ENCODE results near the gene AKAP8L. TPM values are rescaled to one million over a fixed set of nuclear protein-coding genes. Genes with fewer than 3 reads are reported as not detected.

Gene AKAP8L
- total and polyA plus RNA-seq, 10 of the 15 experiments (the other 5 are each of a cell fraction or from before 2014, with no cell fraction given), result 0.66 to 64.3 (median 40.0) TPM

DNA sequence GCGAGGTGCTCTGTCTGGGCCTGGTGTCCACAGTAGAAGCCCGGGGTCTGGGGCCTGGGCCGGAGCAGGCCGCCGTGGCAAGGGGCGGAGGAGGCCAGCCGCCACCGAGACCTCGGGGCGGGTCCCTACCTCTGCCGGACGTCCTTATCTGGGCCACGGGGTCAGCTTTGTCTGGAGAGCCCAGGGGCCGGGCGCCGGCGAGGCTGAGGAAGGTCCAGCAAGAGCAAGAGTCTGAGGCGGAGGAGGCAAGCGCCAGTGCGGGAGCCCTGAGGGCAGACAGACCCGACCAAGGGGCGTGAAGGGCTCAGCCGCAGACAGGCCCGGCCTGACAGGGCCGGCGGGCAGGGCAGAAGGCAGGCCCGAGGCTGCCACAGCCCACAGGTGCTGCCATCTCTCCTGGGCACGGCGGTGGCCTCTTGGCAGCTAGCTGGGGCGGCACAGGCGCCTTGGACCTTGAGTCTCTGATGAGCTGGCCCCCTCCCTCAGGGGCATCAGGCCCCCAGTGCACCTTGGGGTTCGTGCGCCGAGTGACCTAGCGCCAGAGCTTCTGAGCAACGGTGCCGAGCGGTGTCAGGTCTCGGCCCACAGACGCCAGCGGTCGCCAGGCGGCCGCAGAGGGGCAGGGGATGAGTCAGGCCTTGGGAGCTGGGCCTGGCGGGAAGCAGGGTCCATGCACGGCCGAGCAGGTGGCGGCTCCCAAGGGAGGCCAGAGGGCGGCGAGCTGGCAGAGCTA lies 20.1 kb downstream of the AKAP8L start:
- peaks cover 24 to 65% of the 10 kb centered on the region in 2 experiments for H3K36me3 ChIP-seq (ENCODE audit: control insufficient read depth in 2 of 2, insufficient read depth in 2 of 2, low read length in 1 of 2)

DNA sequence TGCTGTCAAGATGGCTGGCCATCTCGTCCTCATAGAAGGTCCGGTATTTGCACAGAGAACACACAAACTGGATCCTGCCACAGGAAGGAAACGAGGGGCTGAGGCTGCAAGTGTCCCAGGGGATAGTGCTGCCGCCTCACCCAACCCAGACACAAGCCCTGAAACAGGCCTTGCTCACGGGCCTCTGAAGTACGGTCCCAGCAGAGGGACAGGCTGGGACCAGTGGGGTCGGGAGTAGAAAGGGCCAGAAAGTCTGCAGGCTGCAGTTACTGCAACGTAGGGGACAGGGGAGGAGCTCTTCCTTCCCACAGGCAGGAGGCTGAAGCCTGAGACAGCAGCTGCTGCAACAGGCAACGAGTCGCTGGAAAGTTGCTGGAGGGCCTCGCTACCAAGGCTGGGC lies 21.0 kb downstream of the AKAP8L start:
- H3K27ac ChIP-seq (ENCODE audit: control insufficient read depth, insufficient read depth), result no peak overlapping the region
- H3K27me3 ChIP-seq (replicated peaks in 1 of 2; ENCODE audit: control insufficient read depth in 2 of 2, insufficient read depth in 2 of 2, low read length in 1 of 2), result no peaks in the 10 kb centered on the region
- no peak for DNase-seq (ENCODE audit: low read depth, low spot score)
- H3K9ac ChIP-seq (ENCODE audit: control insufficient read depth, insufficient read depth, low read length), result no peak overlapping the region
- no peak for FAIRE-seq
- in situ Hi-C loops (cut with MboI) (no loop called here), intact Hi-C loops (cut with micrococcal nuclease; ENCODE audit: unreplicated experiment) (no loop called here)
- no peak overlapping the region for H3K4me2 ChIP-seq (ENCODE audit: control insufficient read depth, insufficient read depth)
- WGBS (ENCODE audit: insufficient coverage, insufficient replicate concordance, low lambda C conversion rate, missing lambda C conversion rate), result 49% methylated on average over 11 of the region's 11 CpGs
- no peak overlapping the region for H3K4me3 ChIP-seq
- H3K4me1 ChIP-seq (ENCODE audit: control insufficient read depth, insufficient read depth, low read length), result no peaks in the 10 kb centered on the region
- SMC1A ChIA-PET (ENCODE audit: uncharacterized antibody, unreplicated experiment), result interaction anchor here (0.6 kb wide), 1 partner anchor 220 kb away, joined by 4 read pairs; no protein-coding TSS in a partner anchor
- RAD21 ChIA-PET (ENCODE audit: unreplicated experiment), result no interaction called here
- H2AFZ ChIP-seq (ENCODE audit: control insufficient read depth, low read depth, low read length), result no peak overlapping the region
- CTCF ChIA-PET, result interaction anchor here (0.7 to 0.8 kb wide), 3 partner anchors 11 to 218 kb away, joined by 3 to 4 read pairs (median 3); no protein-coding TSS in a partner anchor
- H3K9me3 ChIP-seq (replicated peaks; ENCODE audit: control insufficient read depth, insufficient read depth, low read length), result no peaks in the 10 kb centered on the region
- H3K36me3 ChIP-seq (ENCODE audit: control insufficient read depth in 2 of 2, insufficient read depth in 2 of 2, low read length in 1 of 2), result peaks cover 24 to 62% of the 10 kb centered on the region in 2 experiments
- peaks cover under 1% of the 10 kb centered on the region; the same call in 1 of the 2 replicates for H3K79me2 ChIP-seq (ENCODE audit: control insufficient read depth, insufficient read depth, low read length)
- peaks cover 9% of the 10 kb centered on the region; the same call in 1 of the 2 replicates for H4K20me1 ChIP-seq (ENCODE audit: control insufficient read depth, insufficient read depth)
- BruUV-seq (replicated peaks), result no TSS peak
- POLR2A ChIA-PET, result no interaction called here
- ATAC-seq, result no peak
- TF ChIP-seq BCL11A (IDR thresholded peaks at IDR 0.05; ENCODE audit: low read depth, low read length) (no peak), CEBPB (IDR thresholded peaks at IDR 0.05; ENCODE audit: borderline replicate concordance in 1 of 2, low read depth in 2 of 2, low read length in 2 of 2) (no peak), WRNIP1 (IDR thresholded peaks at IDR 0.05; ENCODE audit: borderline replicate concordance, low read depth, low read length) (no peak), SIX5 (IDR thresholded peaks at IDR 0.05; ENCODE audit: low read depth, low read length, severe bottlenecking) (no peak), YBX1 (IDR thresholded peaks at IDR 0.05) (no peak), IRF4 (IDR thresholded peaks at IDR 0.05; ENCODE audit: low read depth, low read length) (no peak), CHD4 (IDR thresholded peaks at IDR 0.05) (no peak), RB1 (IDR thresholded peaks at IDR 0.05; ENCODE audit: borderline replicate concordance) (no peak), BRCA1 (IDR thresholded peaks at IDR 0.05; ENCODE audit: low read depth, low read length) (no peak), JUND (IDR thresholded peaks at IDR 0.05; ENCODE audit: low read depth, low read length) (no peak)
- TF ChIP-seq, protein P1, sequence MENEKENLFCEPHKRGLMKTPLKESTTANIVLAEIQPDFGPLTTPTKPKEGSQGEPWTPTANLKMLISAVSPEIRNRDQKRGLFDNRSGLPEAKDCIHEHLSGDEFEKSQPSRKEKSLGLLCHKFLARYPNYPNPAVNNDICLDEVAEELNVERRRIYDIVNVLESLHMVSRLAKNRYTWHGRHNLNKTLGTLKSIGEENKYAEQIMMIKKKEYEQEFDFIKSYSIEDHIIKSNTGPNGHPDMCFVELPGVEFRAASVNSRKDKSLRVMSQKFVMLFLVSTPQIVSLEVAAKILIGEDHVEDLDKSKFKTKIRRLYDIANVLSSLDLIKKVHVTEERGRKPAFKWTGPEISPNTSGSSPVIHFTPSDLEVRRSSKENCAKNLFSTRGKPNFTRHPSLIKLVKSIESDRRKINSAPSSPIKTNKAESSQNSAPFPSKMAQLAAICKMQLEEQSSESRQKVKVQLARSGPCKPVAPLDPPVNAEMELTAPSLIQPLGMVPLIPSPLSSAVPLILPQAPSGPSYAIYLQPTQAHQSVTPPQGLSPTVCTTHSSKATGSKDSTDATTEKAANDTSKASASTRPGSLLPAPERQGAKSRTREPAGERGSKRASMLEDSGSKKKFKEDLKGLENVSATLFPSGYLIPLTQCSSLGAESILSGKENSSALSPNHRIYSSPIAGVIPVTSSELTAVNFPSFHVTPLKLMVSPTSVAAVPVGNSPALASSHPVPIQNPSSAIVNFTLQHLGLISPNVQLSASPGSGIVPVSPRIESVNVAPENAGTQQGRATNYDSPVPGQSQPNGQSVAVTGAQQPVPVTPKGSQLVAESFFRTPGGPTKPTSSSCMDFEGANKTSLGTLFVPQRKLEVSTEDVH (IDR thresholded peaks at IDR 0.05; ENCODE audit: low read depth, partially characterized antibody), result no peak
- TF ChIP-seq, protein P2, sequence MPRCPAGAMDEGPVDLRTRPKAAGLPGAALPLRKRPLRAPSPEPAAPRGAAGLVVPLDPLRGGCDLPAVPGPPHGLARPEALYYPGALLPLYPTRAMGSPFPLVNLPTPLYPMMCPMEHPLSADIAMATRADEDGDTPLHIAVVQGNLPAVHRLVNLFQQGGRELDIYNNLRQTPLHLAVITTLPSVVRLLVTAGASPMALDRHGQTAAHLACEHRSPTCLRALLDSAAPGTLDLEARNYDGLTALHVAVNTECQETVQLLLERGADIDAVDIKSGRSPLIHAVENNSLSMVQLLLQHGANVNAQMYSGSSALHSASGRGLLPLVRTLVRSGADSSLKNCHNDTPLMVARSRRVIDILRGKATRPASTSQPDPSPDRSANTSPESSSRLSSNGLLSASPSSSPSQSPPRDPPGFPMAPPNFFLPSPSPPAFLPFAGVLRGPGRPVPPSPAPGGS (IDR thresholded peaks at IDR 0.05; ENCODE audit: borderline replicate concordance, insufficient read depth, low read depth, low read length, poor library complexity, severe bottlenecking), result no peak

More for the DNA sequence above, 20.1 kb downstream of the AKAP8L start:
- no peak overlapping the region for H3K4me2 ChIP-seq (ENCODE audit: control insufficient read depth, insufficient read depth)
- intact Hi-C loops (cut with micrococcal nuclease; ENCODE audit: unreplicated experiment) (no loop called here), in situ Hi-C loops (cut with MboI) (no loop called here)
- no peaks in the 10 kb centered on the region for H3K27me3 ChIP-seq (replicated peaks in 1 of 2; ENCODE audit: control insufficient read depth in 2 of 2, insufficient read depth in 2 of 2, low read length in 1 of 2)
- ATAC-seq (no peak), DNase-seq (ENCODE audit: low read depth, low spot score) (no peak), FAIRE-seq (no peak)
- POLR2A ChIA-PET, result no interaction called here
- TF ChIP-seq POLR2A (IDR thresholded peaks at IDR 0.05; ENCODE audit: low read depth, low read length) (peak; percentile 30; the same call in 1 of the 2 replicates), JUND (IDR thresholded peaks at IDR 0.05; ENCODE audit: low read depth, low read length) (no peak)
- H3K4me1 ChIP-seq (ENCODE audit: control insufficient read depth, insufficient read depth, low read length), result no peaks in the 10 kb centered on the region
- no TSS peak for BruUV-seq (replicated peaks)
- H2AFZ ChIP-seq (ENCODE audit: control insufficient read depth, low read depth, low read length), result no peak overlapping the region
- CTCF ChIA-PET, result interaction anchor here (0.7 kb wide), 1 partner anchor 219 kb away, joined by 3 read pairs; no protein-coding TSS in a partner anchor
- H4K20me1 ChIP-seq (ENCODE audit: control insufficient read depth, insufficient read depth), result peaks cover 10% of the 10 kb centered on the region; the same call in 1 of the 2 replicates
- SMC1A ChIA-PET (ENCODE audit: uncharacterized antibody, unreplicated experiment), result interaction anchor here (0.6 kb wide), 1 partner anchor 220 kb away, joined by 4 read pairs; no protein-coding TSS in a partner anchor
- no peak overlapping the region for H3K4me3 ChIP-seq
- 76% methylated on average over 50 of the region's 50 CpGs for whole genome bisulfite sequencing (ENCODE audit: insufficient coverage, insufficient replicate concordance, low lambda C conversion rate, missing lambda C conversion rate)
- no peaks in the 10 kb centered on the region for H3K9me3 ChIP-seq (replicated peaks; ENCODE audit: control insufficient read depth, insufficient read depth, low read length)
- RAD21 ChIA-PET (ENCODE audit: unreplicated experiment), result no interaction called here
- no peak overlapping the region for H3K9ac ChIP-seq (ENCODE audit: control insufficient read depth, insufficient read depth, low read length)
- H3K27ac ChIP-seq (ENCODE audit: control insufficient read depth, insufficient read depth), result no peak overlapping the region
- peaks cover 8% of the 10 kb centered on the region for H3K79me2 ChIP-seq (ENCODE audit: control insufficient read depth, insufficient read depth, low read length)
